Endothelial cell of umbilical vein (primary cell): ENCODE measurements around the gene DHX15. TPM values are rescaled to one million over a fixed set of nuclear protein-coding genes. Genes with fewer than 3 reads are reported as not detected.
A peak's percentile ranks its signal among the peaks of the same experiment; 100 is the strongest.

Source experiments
- BruUV-seq: library from RNA; stranded (reverse); fragments of 400-500 nt; replicated peaks from 2 replicates; lab custom pipeline; 2021; lab: Mats Ljungman, UMichigan
- CTCF ChIA-PET: fragments of 300-600, 350-600 bp; sonication (Branson Sonifier 250); formaldehyde crosslinking; loops from one replicate; lab custom pipeline; 2021; ENCODE audit warnings: antibody characterized with exemption, inconsistent platforms; lab: Charles Lee
- POLR2A ChIA-PET: fragments of 300-600, 350-600 bp; sonication (Branson Sonifier 250); formaldehyde crosslinking; loops from one replicate; lab custom pipeline; 2021; ENCODE audit warnings: antibody characterized with exemption, inconsistent platforms; lab: Charles Lee
- DNase-seq: peaks from one replicate; pipeline ENCODE4 v3.0.0-alpha.2; 2011; ENCODE audit warnings: low read depth, low spot score
- FAIRE-seq: peaks from 2 replicates; lab custom pipeline; 2011; peaks lifted over from hg19 to GRCh38; lab: Jason Lieb, UNC
- H2AFZ ChIP-seq: 2 replicates; pipeline ENCODE4 v1.6.0; 2012; ENCODE audit warnings: low read depth, low read length, control low read depth, inconsistent platforms
- H3K27ac ChIP-seq: 2 replicates; pipeline ENCODE4 v1.5.1; 2011; ENCODE audit warnings: low read depth, mild to moderate bottlenecking, control low read depth, low read length, moderate library complexity; ENCODE audit not compliant: insufficient read depth
- H3K27me3 ChIP-seq, 2 experiments: 2 replicates each; pipeline versions ENCODE4 v1.6.0 to v1.6.1; 2011; ENCODE audit warnings: low read length in 2 of 2, mixed read lengths in 1 of 2; ENCODE audit not compliant: control insufficient read depth in 2 of 2, insufficient read depth in 2 of 2
- H3K36me3 ChIP-seq, 2 experiments: 2 replicates in 1 of 2; 3 replicates in 1 of 2; pipeline ENCODE4 v1.5.1; 2011; ENCODE audit warnings: low read length in 2 of 2, mild to moderate bottlenecking in 1 of 2, moderate library complexity in 1 of 2; ENCODE audit not compliant: control insufficient read depth in 2 of 2, insufficient read depth in 2 of 2; ENCODE audit errors: extremely low read depth in 1 of 2
- H3K4me1 ChIP-seq: 3 replicates; pipeline ENCODE4 v1.5.1; 2011; ENCODE audit warnings: mild to moderate bottlenecking, low read length; ENCODE audit not compliant: control insufficient read depth, insufficient read depth; ENCODE audit errors: extremely low read depth
- H3K4me2 ChIP-seq: 2 replicates; pipeline ENCODE4 v1.6.1; 2011; ENCODE audit warnings: low read length, control low read depth, mixed read lengths; ENCODE audit not compliant: insufficient read depth
- H3K4me3 ChIP-seq, 3 experiments: fragments of 200-600 bp in 1 of 3; sonication (generic), shearing (Covaris generic) in 1 of 3; replicated peaks in 1 of 3; 2 replicates each; pipeline ENCODE4 v1.5.1; 2011 to 2016; ENCODE audit warnings: control low read depth in 3 of 3, low read length in 3 of 3, mild to moderate bottlenecking in 2 of 3, inconsistent platforms in 1 of 3, low read depth in 1 of 3, moderate library complexity in 1 of 3; ENCODE audit not compliant: insufficient read depth in 1 of 3
- H3K79me2 ChIP-seq: 2 replicates; pipeline ENCODE4 v1.6.0; 2012; ENCODE audit warnings: low read length, inconsistent platforms; ENCODE audit not compliant: control insufficient read depth, insufficient read depth
- H3K9ac ChIP-seq: replicated peaks from 2 replicates; pipeline ENCODE3; 2011; ENCODE audit warnings: low read length, control low read depth; ENCODE audit not compliant: insufficient read depth; ENCODE audit errors: extremely low read depth
- H3K9me1 ChIP-seq: replicated peaks from 3 replicates; pipeline ENCODE4 v1.6.0; 2011; ENCODE audit warnings: mild to moderate bottlenecking, low read length; ENCODE audit not compliant: control insufficient read depth, insufficient read depth; ENCODE audit errors: extremely low read depth
- H3K9me3 ChIP-seq: replicated peaks from 2 replicates; pipeline ENCODE4 v1.5.1; 2012; ENCODE audit warnings: low read length, inconsistent platforms; ENCODE audit not compliant: control insufficient read depth, insufficient read depth
- H4K20me1 ChIP-seq: replicated peaks from 2 replicates; pipeline ENCODE3; 2011; ENCODE audit warnings: mild to moderate bottlenecking, low read length; ENCODE audit not compliant: control insufficient read depth, insufficient read depth; ENCODE audit errors: extremely low read depth
- EZH2 ChIP-seq: IDR thresholded peaks from 2 replicates; pipeline ENCODE4 v1.6.1; 2012; ENCODE audit warnings: borderline replicate concordance, low read depth, mild to moderate bottlenecking, moderate library complexity, low read length, inconsistent platforms; ENCODE audit not compliant: severe bottlenecking
- FOS ChIP-seq: IDR thresholded peaks from 2 replicates; pipeline ENCODE4 v1.6.1; 2011; ENCODE audit warnings: mild to moderate bottlenecking, low read length, moderate library complexity, borderline replicate concordance; ENCODE audit not compliant: insufficient read depth
- JUN ChIP-seq: IDR thresholded peaks from 2 replicates; pipeline ENCODE4 v1.6.1; 2011; ENCODE audit warnings: borderline replicate concordance, low read depth; ENCODE audit not compliant: insufficient read length, insufficient read depth
- MYC ChIP-seq: IDR thresholded peaks from one replicate; pipeline ENCODE4 v1.6.1; 2011; ENCODE audit warnings: mild to moderate bottlenecking, low read depth, low read length
- POLR2A ChIP-seq: IDR thresholded peaks from 2 replicates; pipeline ENCODE4 v1.6.1; 2012; ENCODE audit warnings: low read depth, mild to moderate bottlenecking, control low read depth, low read length
- POLR2AphosphoS5 ChIP-seq: IDR thresholded peaks from 2 replicates; pipeline ENCODE4 v1.6.1; 2012; ENCODE audit warnings: low read depth, mild to moderate bottlenecking, control low read depth, low read length, moderate library complexity; ENCODE audit not compliant: insufficient read depth
- dilution Hi-C: fragments of 300-500 bp; cut with MboI; formaldehyde crosslinking; loops from one replicate; pipeline ENCODE4 v1.15.0; 2019; ENCODE audit warnings: low sequenced_read_pairs; ENCODE audit not compliant: extremely low pct_ligation_motif_present
- intact Hi-C: fragments of 100-400 bp; cut with micrococcal nuclease; formaldehyde crosslinking; loops from one replicate; pipeline ENCODE4 v1.10.0; 2022
- microRNA counts: library from miRNA; unstranded; fragments of <30 nt; microRNA quantifications from one replicate; lab custom pipeline; 2016
- microRNA-seq: library from miRNA; unstranded; fragments of <30 nt; microRNA quantifications from one replicate; pipeline ENCODE4 v1.2.0, GENCODE V29; 2021; ENCODE audit warnings: borderline number of aligned reads, borderline replicate concordance
- polyA plus RNA-seq, 4 experiments: library from polyadenylated mRNA; depleted of rRNA in 3 of 4; stranded (reverse) in 3 of 4; unstranded in 1 of 4; fragments of >200 nt; gene quantifications; 2 replicates each; pipeline versions ENCODE4 v1.2.1 to v1.2.3, GENCODE V29; 2011 to 2012; ENCODE audit warnings: missing spikeins in 1 of 4
- small RNA-seq: library from RNA; depleted of rRNA; stranded (forward); fragments of <200 nt; gene quantifications from one replicate; pipeline ENCODE3, GENCODE V24; 2012; ENCODE audit warnings: low replicate concordance, low read depth; ENCODE audit not compliant: insufficient read depth, insufficient read length
- total RNA-seq: library from RNA; stranded (reverse); gene quantifications from 2 replicates; pipeline ENCODE4 v1.2.3, GENCODE V29; 2021
- TF ChIP-seq, protein P1 (sequence below): IDR thresholded peaks from 2 replicates; pipeline ENCODE4 v1.6.1; 2011; ENCODE audit not compliant: insufficient read depth, insufficient read length
- TF ChIP-seq, protein P2 (sequence below), 2 donors: IDR thresholded peaks; 1 replicate in 1 of 2; 2 replicates in 1 of 2; pipeline ENCODE4 v1.5.1; 2011; ENCODE audit warnings: low read length in 2 of 2, mild to moderate bottlenecking in 2 of 2, moderate library complexity in 2 of 2, control low read depth in 1 of 2, inconsistent platforms in 1 of 2, low read depth in 1 of 2; ENCODE audit not compliant: insufficient read depth in 1 of 2; ENCODE audit errors: extremely low read depth in 1 of 2

Gene DHX15
- total and polyA plus RNA-seq, 2 donors (not counting 3 experiments of a cell fraction or from before 2014, with no cell fraction given), result 72.3 to 152 TPM

DNA sequence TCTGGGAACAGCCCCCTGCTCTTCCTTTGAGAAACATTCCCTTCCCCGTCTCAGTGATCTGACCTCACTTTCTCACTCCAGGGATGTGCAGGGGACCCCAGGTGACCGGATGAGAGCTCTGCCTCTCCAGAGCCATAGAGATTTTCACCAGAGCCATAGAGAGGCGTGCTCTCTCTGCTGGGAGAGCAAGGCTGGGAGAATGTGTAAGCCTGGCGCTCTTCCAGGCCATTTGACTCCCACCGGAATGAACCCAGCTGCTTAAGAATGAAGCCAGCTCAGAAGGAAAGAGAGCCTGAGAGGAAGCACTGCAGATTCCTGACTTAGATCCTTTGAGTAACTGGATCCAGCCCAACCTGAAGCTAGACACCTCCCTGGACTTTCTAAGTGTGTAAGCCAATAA is 106.4 kb downstream of the DHX15 start:
- POLR2A ChIA-PET, result no interaction called here
- H3K9ac ChIP-seq, result no peak overlapping the region
- no peak for TF ChIP-seq FOS
- TF ChIP-seq, protein P1, sequence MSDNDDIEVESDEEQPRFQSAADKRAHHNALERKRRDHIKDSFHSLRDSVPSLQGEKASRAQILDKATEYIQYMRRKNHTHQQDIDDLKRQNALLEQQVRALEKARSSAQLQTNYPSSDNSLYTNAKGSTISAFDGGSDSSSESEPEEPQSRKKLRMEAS, result no peak
- TF ChIP-seq MYC, result no peak
- no peak for TF ChIP-seq EZH2
- no peak for TF ChIP-seq POLR2A
- TF ChIP-seq, protein P2, sequence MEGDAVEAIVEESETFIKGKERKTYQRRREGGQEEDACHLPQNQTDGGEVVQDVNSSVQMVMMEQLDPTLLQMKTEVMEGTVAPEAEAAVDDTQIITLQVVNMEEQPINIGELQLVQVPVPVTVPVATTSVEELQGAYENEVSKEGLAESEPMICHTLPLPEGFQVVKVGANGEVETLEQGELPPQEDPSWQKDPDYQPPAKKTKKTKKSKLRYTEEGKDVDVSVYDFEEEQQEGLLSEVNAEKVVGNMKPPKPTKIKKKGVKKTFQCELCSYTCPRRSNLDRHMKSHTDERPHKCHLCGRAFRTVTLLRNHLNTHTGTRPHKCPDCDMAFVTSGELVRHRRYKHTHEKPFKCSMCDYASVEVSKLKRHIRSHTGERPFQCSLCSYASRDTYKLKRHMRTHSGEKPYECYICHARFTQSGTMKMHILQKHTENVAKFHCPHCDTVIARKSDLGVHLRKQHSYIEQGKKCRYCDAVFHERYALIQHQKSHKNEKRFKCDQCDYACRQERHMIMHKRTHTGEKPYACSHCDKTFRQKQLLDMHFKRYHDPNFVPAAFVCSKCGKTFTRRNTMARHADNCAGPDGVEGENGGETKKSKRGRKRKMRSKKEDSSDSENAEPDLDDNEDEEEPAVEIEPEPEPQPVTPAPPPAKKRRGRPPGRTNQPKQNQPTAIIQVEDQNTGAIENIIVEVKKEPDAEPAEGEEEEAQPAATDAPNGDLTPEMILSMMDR (IDR thresholded peaks at IDR 0.05; ENCODE audit: extremely low read depth in 1 of 2, insufficient read depth in 1 of 2, low read depth in 1 of 2, low read length in 2 of 2), result no peak
- no peak for TF ChIP-seq JUN
- no peak for TF ChIP-seq POLR2AphosphoS5
- intact Hi-C loops, result no loop called here
- no peaks in the 10 kb centered on the region for H3K9me3 ChIP-seq
- H3K36me3 ChIP-seq, result no peaks in the 10 kb centered on the region
- BruUV-seq, result no TSS peak
- CTCF ChIA-PET, result interaction anchor here (0.8 to 1.7 kb wide), 6 partner anchors 9 to 503 kb away, joined by 3 to 5 read pairs (median 4); no protein-coding TSS in a partner anchor
- peaks cover 5% of the 10 kb centered on the region for H3K4me1 ChIP-seq
- no peaks in the 10 kb centered on the region for H3K79me2 ChIP-seq
- dilution Hi-C loops, result no loop called here
- no peaks in the 10 kb centered on the region for H4K20me1 ChIP-seq
- H3K9me1 ChIP-seq, result no peaks in the 10 kb centered on the region
- peaks cover 4 to 13% of the 10 kb centered on the region in 2 experiments for H3K27me3 ChIP-seq
- DNase-seq (peak; percentile 21), FAIRE-seq (no peak)
- no peak overlapping the region for H3K4me3 ChIP-seq
- H3K4me2 ChIP-seq, result no peak overlapping the region
- no peak overlapping the region for H2AFZ ChIP-seq
- H3K27ac ChIP-seq, result no peak overlapping the region

MicroRNAs within 50 kb of the gene (microRNA counts, 767-probe panel; counts per million panel counts)
- 723 counts per million, percentile 96 among the panel's probes with 10 or more counts for microRNA hsa-miR-573 (lab: Ali Mortazavi, UCI)

Small RNAs within 50 kb of the gene (microRNA-seq; reads per million reads assigned to microRNA genes)
- 1.2 reads per million for gene MIR573

Small RNAs within 50 kb of the gene (small RNA-seq; reads per million reads assigned to genes)
- gene MIR573, result 10.7 reads per million, percentile 63 among the genes with 10 or more reads in this experiment
- gene RN7SL16P, result not detected

Other genes starting within 250 kb of the DHX15 start
- gene SOD3, start 211.0 kb upstream of the DHX15 start, total RNA-seq, result not detected in 2 replicates
- gene SOD3, start 211.0 kb upstream of the DHX15 start, polyA plus RNA-seq, result not detected in 2 replicates